ENCODE results near the gene SLC15A1.
A peak's percentile ranks its signal among the peaks of the same experiment; 100 is the strongest.

Gene SLC15A1, protein sequence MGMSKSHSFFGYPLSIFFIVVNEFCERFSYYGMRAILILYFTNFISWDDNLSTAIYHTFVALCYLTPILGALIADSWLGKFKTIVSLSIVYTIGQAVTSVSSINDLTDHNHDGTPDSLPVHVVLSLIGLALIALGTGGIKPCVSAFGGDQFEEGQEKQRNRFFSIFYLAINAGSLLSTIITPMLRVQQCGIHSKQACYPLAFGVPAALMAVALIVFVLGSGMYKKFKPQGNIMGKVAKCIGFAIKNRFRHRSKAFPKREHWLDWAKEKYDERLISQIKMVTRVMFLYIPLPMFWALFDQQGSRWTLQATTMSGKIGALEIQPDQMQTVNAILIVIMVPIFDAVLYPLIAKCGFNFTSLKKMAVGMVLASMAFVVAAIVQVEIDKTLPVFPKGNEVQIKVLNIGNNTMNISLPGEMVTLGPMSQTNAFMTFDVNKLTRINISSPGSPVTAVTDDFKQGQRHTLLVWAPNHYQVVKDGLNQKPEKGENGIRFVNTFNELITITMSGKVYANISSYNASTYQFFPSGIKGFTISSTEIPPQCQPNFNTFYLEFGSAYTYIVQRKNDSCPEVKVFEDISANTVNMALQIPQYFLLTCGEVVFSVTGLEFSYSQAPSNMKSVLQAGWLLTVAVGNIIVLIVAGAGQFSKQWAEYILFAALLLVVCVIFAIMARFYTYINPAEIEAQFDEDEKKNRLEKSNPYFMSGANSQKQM

DNA sequence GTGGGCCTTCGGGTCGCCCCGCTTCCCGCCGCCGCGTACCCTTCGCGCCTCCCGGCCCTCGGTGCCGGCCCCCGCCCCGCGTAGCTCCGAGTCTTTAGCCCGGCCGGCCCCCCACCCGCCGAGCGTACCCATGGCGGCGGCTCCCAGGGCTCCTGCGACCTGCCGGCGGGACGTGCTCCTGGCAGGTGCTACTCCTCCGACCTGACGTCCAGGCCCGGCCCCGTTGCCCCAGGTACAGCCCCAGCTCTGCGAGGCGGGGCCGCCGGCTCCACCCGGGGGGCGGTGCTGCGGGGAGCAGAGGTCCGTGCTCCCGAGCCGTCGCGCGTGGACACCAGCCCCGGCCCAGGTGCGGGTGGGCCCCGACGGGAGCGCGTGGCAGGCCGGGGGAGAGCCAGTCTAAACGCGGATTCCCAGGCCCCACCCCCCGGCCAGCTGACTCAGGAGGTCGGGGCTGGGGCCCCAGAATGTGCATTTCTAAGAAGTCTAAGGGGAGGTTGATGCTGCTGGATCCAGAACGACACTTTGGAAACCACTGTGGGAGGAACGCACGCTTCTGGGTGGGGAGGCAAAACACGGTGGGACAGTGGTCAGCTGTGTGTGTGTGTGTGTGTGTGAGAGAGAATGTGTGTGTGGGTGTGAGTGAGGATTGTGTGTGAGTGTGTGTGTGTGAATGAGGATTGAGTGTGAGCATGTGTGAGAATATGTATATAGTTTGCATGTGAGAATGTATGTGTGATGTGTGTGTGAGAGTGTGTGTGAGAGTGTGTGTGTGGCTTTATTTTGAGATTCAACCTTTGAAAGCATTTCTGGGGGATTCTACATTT lies at the start of gene SLC15A1:
Gene SLC15A1, minus strand, starts transcription at position 206 of the 824 bp plus-strand sequence. Its CDS starts 74 bp downstream, at position 132.
- DNase-seq (ENCODE audit: low read depth) = no peak
- H3K4me3 ChIP-seq (replicated peaks; ENCODE audit: low read depth, low read length) = peak within 1 kb of the TSS; percentile 14
- TF ChIP-seq, protein P1, sequence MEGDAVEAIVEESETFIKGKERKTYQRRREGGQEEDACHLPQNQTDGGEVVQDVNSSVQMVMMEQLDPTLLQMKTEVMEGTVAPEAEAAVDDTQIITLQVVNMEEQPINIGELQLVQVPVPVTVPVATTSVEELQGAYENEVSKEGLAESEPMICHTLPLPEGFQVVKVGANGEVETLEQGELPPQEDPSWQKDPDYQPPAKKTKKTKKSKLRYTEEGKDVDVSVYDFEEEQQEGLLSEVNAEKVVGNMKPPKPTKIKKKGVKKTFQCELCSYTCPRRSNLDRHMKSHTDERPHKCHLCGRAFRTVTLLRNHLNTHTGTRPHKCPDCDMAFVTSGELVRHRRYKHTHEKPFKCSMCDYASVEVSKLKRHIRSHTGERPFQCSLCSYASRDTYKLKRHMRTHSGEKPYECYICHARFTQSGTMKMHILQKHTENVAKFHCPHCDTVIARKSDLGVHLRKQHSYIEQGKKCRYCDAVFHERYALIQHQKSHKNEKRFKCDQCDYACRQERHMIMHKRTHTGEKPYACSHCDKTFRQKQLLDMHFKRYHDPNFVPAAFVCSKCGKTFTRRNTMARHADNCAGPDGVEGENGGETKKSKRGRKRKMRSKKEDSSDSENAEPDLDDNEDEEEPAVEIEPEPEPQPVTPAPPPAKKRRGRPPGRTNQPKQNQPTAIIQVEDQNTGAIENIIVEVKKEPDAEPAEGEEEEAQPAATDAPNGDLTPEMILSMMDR (IDR thresholded peaks at IDR 0.05; ENCODE audit: low read length, missing control alignments) = no peak

DNA sequence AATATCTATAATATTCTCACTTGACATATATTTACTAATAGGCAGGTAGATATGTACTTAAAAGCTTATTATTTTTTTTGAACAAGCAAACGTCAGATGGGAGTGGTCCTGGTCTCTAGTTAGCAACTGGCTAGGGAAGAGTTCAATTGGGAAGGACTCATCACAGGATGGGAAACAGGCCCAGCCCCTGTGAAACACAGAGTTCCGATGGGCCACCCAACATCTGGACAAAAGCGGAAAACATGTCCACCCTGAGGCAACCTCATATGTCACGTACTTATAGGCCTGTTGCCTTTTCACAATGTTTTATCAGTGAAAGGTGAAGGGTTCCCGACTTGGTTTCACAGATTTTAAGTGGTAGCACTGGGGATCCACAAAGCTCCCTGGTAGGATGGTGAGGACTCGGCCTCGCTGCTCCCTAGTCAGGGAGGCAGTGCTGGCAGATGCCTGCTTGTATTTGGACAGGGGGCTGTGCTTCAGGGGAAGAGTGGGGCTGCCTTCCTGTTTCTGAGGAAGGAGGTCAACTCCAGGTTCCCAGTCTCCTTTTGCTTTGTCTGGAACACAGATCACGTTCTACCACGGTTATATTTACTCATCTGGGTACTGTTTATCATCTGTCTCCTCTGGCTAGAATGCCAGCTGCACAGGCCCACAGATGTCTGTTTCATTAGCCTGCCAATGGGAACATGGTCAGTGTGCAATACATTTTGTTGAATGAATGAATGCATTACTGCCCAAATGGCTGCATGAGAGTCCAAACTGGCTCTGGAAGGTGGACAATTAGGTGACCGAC lies 49.4 kb upstream of the SLC15A1 start:
- TF ChIP-seq, protein P1 (IDR thresholded peaks at IDR 0.05; ENCODE audit: low read length, missing control alignments) = no peak
- no peak for DNase-seq (ENCODE audit: low read depth)
- no peak overlapping the region for H3K4me3 ChIP-seq (replicated peaks; ENCODE audit: low read depth, low read length)

DNA sequence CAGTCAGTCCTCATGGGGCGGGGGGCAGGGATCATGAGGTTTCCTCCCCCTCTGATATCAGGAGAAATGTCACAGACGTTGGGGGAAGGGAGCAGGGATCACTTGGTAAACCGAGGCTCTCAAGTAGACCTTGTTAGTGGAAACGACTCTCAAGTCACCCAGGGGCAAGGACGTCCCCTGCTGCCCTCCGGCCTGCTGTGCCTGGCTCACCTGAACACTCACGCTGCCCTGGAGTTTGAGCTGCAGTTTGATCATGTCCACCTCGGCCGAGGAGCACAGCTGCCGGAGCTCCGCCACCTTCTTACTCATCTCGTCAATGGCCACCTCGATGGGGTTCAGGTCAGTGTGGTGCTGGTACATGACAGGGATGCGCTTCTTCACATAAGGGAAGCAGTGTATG lies 47.6 kb upstream of the SLC15A1 start:
- TF ChIP-seq, protein P1 (IDR thresholded peaks at IDR 0.05; ENCODE audit: low read length, missing control alignments) = no peak
- DNase-seq (ENCODE audit: low read depth) = no peak
- H3K4me3 ChIP-seq (replicated peaks; ENCODE audit: low read depth, low read length) = no peak overlapping the region

DNA sequence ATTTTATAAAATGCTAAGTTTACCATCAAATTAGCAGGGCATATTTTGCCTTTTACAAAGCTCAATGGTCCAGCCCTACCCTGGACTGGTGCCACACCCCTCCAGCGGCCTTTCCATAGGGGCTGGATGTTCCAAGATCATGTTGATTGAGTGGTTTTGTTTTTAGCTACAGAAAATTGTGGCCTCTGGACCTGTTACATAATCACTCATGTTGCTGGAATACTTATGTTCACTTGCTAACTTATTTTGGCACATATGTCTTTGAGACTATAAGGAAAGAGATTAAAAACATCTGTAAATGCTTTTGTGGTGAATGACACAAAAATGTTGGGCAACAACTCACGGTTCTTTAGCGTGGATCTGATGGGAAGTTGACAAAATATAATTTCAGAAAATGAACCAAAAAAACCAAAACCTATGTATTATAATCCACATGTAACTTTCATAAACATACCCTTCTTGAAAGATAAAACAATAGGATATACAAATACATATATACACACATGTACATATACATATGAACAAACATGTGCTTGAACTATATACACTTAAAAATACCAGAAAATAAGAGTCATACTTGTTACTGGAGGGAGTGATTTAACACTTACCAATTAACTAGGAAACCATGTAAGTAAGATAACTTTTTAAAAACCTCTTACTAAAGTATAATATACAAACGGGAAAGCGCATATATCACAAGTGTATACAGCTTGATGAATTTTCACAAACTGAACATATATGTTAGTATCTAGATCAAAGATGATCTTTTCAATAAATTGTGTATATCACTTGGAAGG lies 46.6 kb upstream of the SLC15A1 start:
- TF ChIP-seq, protein P1 (IDR thresholded peaks at IDR 0.05; ENCODE audit: low read length, missing control alignments) = no peak
- H3K4me3 ChIP-seq (replicated peaks; ENCODE audit: low read depth, low read length) = no peak overlapping the region
- DNase-seq (ENCODE audit: low read depth) = peak; percentile 81

DNA sequence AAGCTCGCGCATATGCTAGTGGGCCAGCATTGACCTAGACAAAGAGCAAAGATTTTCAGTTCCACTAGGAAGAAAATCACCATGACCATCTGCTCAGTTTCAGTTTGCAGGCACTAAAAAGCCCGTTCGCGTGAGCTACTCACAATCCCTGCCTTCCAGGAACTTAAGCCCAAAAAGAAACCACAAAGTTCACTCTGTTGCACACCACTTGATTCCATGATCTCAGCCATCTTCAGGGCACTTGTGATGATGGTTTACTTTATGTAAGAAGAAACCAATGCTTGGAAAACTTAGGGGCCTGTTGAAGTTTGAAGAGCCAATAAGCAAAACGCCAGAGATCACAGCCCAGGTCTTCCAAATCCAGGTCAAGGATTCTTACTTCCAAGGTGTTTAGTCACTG lies 45.0 kb upstream of the SLC15A1 start:
- DNase-seq (ENCODE audit: low read depth) = no peak
- TF ChIP-seq, protein P1 (IDR thresholded peaks at IDR 0.05; ENCODE audit: low read length, missing control alignments) = no peak
- no peak overlapping the region for H3K4me3 ChIP-seq (replicated peaks; ENCODE audit: low read depth, low read length)

Data from fibroblast of pulmonary artery (primary cell).